Neural progenitor cell (in vitro differentiated cells): ENCODE results near the gene AK3. TPM values are rescaled to one million over a fixed set of nuclear protein-coding genes. Genes with fewer than 3 reads are reported as not detected.

Experiments used
- DNase-seq: peaks from one replicate; pipeline ENCODE4 v3.0.0-alpha.2; 2016; ENCODE audit warnings: low spot score
- H2AFZ ChIP-seq: fragments of 200-600 bp; sonication (generic); replicated peaks from 2 replicates; pipeline ENCODE4 v1.6.1; 2016; ENCODE audit warnings: antibody characterized with exemption
- H3F3A ChIP-seq: fragments of 200-600 bp; sonication (generic); 2 replicates; pipeline ENCODE4 v1.6.1; 2016; ENCODE audit warnings: antibody characterized with exemption, low read depth
- H3K27ac ChIP-seq: fragments of 200-600 bp; sonication (generic); 2 replicates; pipeline ENCODE4 v1.5.1; 2016; ENCODE audit warnings: mild to moderate bottlenecking
- H3K27me3 ChIP-seq: fragments of 200-600 bp; sonication (generic); 2 replicates; pipeline ENCODE4 v1.6.1; 2016; ENCODE audit warnings: mild to moderate bottlenecking, moderate library complexity
- H3K36me3 ChIP-seq: fragments of 200-600 bp; sonication (generic); 2 replicates; pipeline ENCODE4 v1.5.1; 2016
- H3K4me1 ChIP-seq: fragments of 200-600 bp; sonication (generic); 2 replicates; pipeline ENCODE4 v1.6.1; 2016; ENCODE audit warnings: mixed run types
- H3K4me2 ChIP-seq: fragments of 200-600 bp; sonication (generic); 2 replicates; pipeline ENCODE4 v1.6.1; 2016
- H3K4me3 ChIP-seq: fragments of 200-600 bp; sonication (generic); 2 replicates; pipeline ENCODE4 v1.5.1; 2016
- H3K79me2 ChIP-seq: fragments of 200-600 bp; sonication (generic); 2 replicates; pipeline ENCODE4 v1.6.1; 2016; ENCODE audit warnings: low read depth
- H3K9ac ChIP-seq: fragments of 200-600 bp; sonication (generic); 2 replicates; pipeline ENCODE4 v1.6.1; 2016
- H3K9me3 ChIP-seq: fragments of 200-600 bp; sonication (generic); 2 replicates; pipeline ENCODE4 v1.5.1; 2016; ENCODE audit warnings: low read depth
- H4K20me1 ChIP-seq: fragments of 200-600 bp; sonication (generic); 2 replicates; pipeline ENCODE4 v1.6.1; 2016; ENCODE audit warnings: low read depth
- H3K27ac Mint-ChIP-seq: 3 replicates; pipeline ENCODE4 v1.8.0; 2021; ENCODE audit warnings: mixed read lengths
- H3K27me3 Mint-ChIP-seq: 2 replicates; pipeline ENCODE4 v1.8.0; 2022; ENCODE audit warnings: low read depth, mild to moderate bottlenecking, inconsistent platforms, moderate library complexity, mixed read lengths; ENCODE audit not compliant: insufficient read depth
- H3K36me3 Mint-ChIP-seq: 3 replicates; pipeline ENCODE4 v1.8.0; 2021; ENCODE audit warnings: mixed read lengths
- H3K4me1 Mint-ChIP-seq: 3 replicates; pipeline ENCODE4 v1.8.0; 2021; ENCODE audit warnings: mixed read lengths
- H3K4me3 Mint-ChIP-seq: 3 replicates; pipeline ENCODE4 v1.8.0; 2021; ENCODE audit warnings: mild to moderate bottlenecking, moderate library complexity, mixed read lengths
- H3K9me3 Mint-ChIP-seq: 3 replicates; pipeline ENCODE4 v1.8.0; 2020; ENCODE audit warnings: mixed read lengths
- CTCF ChIP-seq: fragments of 200-600 bp; sonication (generic); IDR thresholded peaks from 2 replicates; pipeline ENCODE4 v1.5.1; 2017; ENCODE audit warnings: antibody characterized with exemption, mild to moderate bottlenecking
- EZH2 ChIP-seq: fragments of 200-600 bp; sonication (generic); IDR thresholded peaks from 2 replicates; pipeline ENCODE4 v1.6.1; 2017; ENCODE audit warnings: antibody characterized with exemption, mild to moderate bottlenecking, moderate library complexity
- EZH2phosphoT487 ChIP-seq: fragments of 200-600 bp; sonication (generic); IDR thresholded peaks from 2 replicates; pipeline ENCODE4 v1.6.1; 2017; ENCODE audit warnings: antibody characterized with exemption
- total RNA-seq: library from RNA; depleted of rRNA; stranded (reverse); fragments of >200 nt; gene quantifications from 2 replicates; pipeline ENCODE4 v1.2.3, GENCODE V29; 2015; ENCODE audit warnings: low replicate concordance

Gene AK3
- total RNA-seq, 1 donor from 2014 or later, result 54.8 TPM

GRCh38 chr9:4769321-4770080 is 28.5 kb upstream of the AK3 start:
- Histone ChIP-seq H3K79me2 (no peaks in the 10 kb centered on the region), H3K27ac (no peak overlapping the region), H3K9me3 (no peaks in the 10 kb centered on the region), H4K20me1 (no peaks in the 10 kb centered on the region), H3K4me2 (no peak overlapping the region), H3F3A (no peaks in the 10 kb centered on the region), H2AFZ (no peak overlapping the region), H3K4me1 (no peaks in the 10 kb centered on the region), H3K4me3 (no peak overlapping the region), H3K36me3 (no peaks in the 10 kb centered on the region), H3K27me3 (no peaks in the 10 kb centered on the region), H3K9ac (no peak overlapping the region)
- Mint-ChIP-seq H3K36me3 (no peaks in the 10 kb centered on the region), H3K27ac (no peak overlapping the region), H3K9me3 (no peaks in the 10 kb centered on the region), H3K27me3 (peaks cover 8% of the 10 kb centered on the region), H3K4me1 (no peaks in the 10 kb centered on the region), H3K4me3 (no peak overlapping the region)
- TF ChIP-seq CTCF, result no peak
- no peak for TF ChIP-seq EZH2
- no peak for TF ChIP-seq EZH2phosphoT487
- no peak for DNase-seq

GRCh38 chr9:4768681-4769080 is 27.7 kb upstream of the AK3 start:
- Histone ChIP-seq H2AFZ (no peak overlapping the region), H3K4me1 (peaks cover under 1% of the 10 kb centered on the region), H3K9ac (no peak overlapping the region), H3F3A (no peaks in the 10 kb centered on the region), H3K79me2 (no peaks in the 10 kb centered on the region), H3K27ac (no peak overlapping the region), H3K4me3 (no peak overlapping the region), H3K9me3 (no peaks in the 10 kb centered on the region), H3K27me3 (no peaks in the 10 kb centered on the region), H3K4me2 (no peak overlapping the region), H4K20me1 (no peaks in the 10 kb centered on the region), H3K36me3 (no peaks in the 10 kb centered on the region)
- Mint-ChIP-seq H3K9me3 (no peaks in the 10 kb centered on the region), H3K4me1 (peaks cover under 1% of the 10 kb centered on the region), H3K27me3 (peaks cover 8% of the 10 kb centered on the region), H3K4me3 (no peak overlapping the region), H3K36me3 (no peaks in the 10 kb centered on the region), H3K27ac (no peak overlapping the region)
- DNase-seq, result no peak
- TF ChIP-seq EZH2 (no peak), EZH2phosphoT487 (no peak), CTCF (no peak)

DNA sequence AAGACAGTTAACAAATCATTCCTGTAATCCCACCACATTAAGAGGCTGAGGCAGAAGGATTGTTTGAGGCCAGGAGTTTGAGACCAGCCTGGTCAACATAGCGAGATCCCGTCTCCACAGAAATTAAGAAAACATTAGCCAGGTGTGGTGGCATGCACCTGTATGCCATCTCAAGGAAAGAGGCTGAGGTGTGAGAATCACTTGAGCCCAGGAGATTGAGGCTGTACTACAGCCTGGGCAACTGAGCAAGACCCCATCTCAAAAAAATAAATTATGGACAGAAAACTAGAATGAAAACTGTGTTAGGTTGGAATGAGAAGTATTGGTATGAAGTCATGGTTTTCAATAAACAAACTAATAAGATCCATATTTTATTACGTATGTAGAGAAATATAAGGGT is 23.0 kb upstream of the AK3 start:
- Mint-ChIP-seq H3K4me1 (peaks cover 18% of the 10 kb centered on the region), H3K27ac (no peak overlapping the region), H3K9me3 (no peaks in the 10 kb centered on the region), H3K4me3 (no peak overlapping the region), H3K27me3 (peaks cover 4% of the 10 kb centered on the region), H3K36me3 (no peaks in the 10 kb centered on the region)
- DNase-seq, result no peak
- Histone ChIP-seq H4K20me1 (no peaks in the 10 kb centered on the region), H3K4me2 (no peak overlapping the region), H3K27ac (no peak overlapping the region), H3K9me3 (no peaks in the 10 kb centered on the region), H2AFZ (no peak overlapping the region), H3K4me1 (peaks cover 12% of the 10 kb centered on the region), H3F3A (peaks cover 7% of the 10 kb centered on the region), H3K36me3 (no peaks in the 10 kb centered on the region), H3K9ac (no peak overlapping the region), H3K4me3 (no peak overlapping the region), H3K79me2 (no peaks in the 10 kb centered on the region), H3K27me3 (no peaks in the 10 kb centered on the region)
- TF ChIP-seq CTCF (no peak), EZH2phosphoT487 (no peak), EZH2 (no peak)
